SU-DHL-6 (cell line): ENCODE results near the gene SOX4.

Source experiments
- H2AFZ ChIP-seq: fragments of 200-600 bp; sonication (generic); 2 replicates; pipeline ENCODE4 v1.6.1; 2014; ENCODE audit warnings: low read depth, mild to moderate bottlenecking, moderate library complexity, mixed read lengths, antibody characterized with exemption, low read length; ENCODE audit not compliant: severe bottlenecking
- H3F3A ChIP-seq: fragments of 200-600 bp; shearing (Covaris generic); 2 replicates; pipeline ENCODE4 v1.6.0; 2016; ENCODE audit warnings: antibody characterized with exemption, mild to moderate bottlenecking; ENCODE audit not compliant: insufficient read depth
- H3K27ac ChIP-seq: fragments of 200-600 bp; sonication (generic); 2 replicates; pipeline ENCODE4 v1.5.1; 2016; ENCODE audit warnings: low read depth, mild to moderate bottlenecking, low read length, moderate library complexity, mixed read lengths
- H3K27me3 ChIP-seq: fragments of 200-600 bp; sonication (generic), shearing (Covaris generic); 2 replicates; pipeline ENCODE4 v1.6.0; 2014; ENCODE audit warnings: mild to moderate bottlenecking, low read length
- H3K36me3 ChIP-seq: fragments of 200-600 bp; sonication (generic); 2 replicates; pipeline ENCODE4 v1.6.1; 2014; ENCODE audit warnings: mild to moderate bottlenecking, low read length, mixed read lengths
- H3K4me2 ChIP-seq: fragments of 300-600, 200-600 bp; shearing (Covaris generic), sonication (generic); 2 replicates; pipeline ENCODE4 v1.6.0; 2014; ENCODE audit warnings: low read length, low read depth, mild to moderate bottlenecking; ENCODE audit not compliant: poor library complexity, severe bottlenecking
- H3K4me3 ChIP-seq: fragments of 200-600 bp; sonication (generic); 2 replicates; pipeline ENCODE4 v1.5.1; 2014; ENCODE audit warnings: antibody characterized with exemption, low read length, mild to moderate bottlenecking, mixed read lengths; ENCODE audit not compliant: insufficient read depth, poor library complexity, severe bottlenecking
- H3K79me2 ChIP-seq: fragments of 200-600 bp; sonication (generic); 2 replicates; pipeline ENCODE4 v1.6.1; 2014; ENCODE audit warnings: mild to moderate bottlenecking, low read length, moderate library complexity; ENCODE audit not compliant: insufficient read depth
- H3K9ac ChIP-seq: fragments of 200-600 bp; sonication (generic); 2 replicates; pipeline ENCODE4 v1.7.0; 2014; ENCODE audit warnings: mild to moderate bottlenecking, low read length
- H3K9me2 ChIP-seq: fragments of 200-600 bp; sonication (generic); replicated peaks from 2 replicates; pipeline ENCODE4 v1.6.1; 2014; ENCODE audit warnings: low read length; ENCODE audit not compliant: insufficient read depth
- H3K9me3 ChIP-seq: fragments of 200-600 bp; sonication (generic); 2 replicates; pipeline ENCODE4 v1.6.1; 2014; ENCODE audit warnings: low read length, mixed read lengths; ENCODE audit not compliant: insufficient read depth
- H4K20me1 ChIP-seq: fragments of 200-600 bp; sonication (generic); 2 replicates; pipeline ENCODE4 v1.6.1; 2014; ENCODE audit warnings: low read depth, mild to moderate bottlenecking, antibody characterized with exemption, low read length, moderate library complexity, mixed read lengths
- CTCF ChIP-seq: fragments of 200-600 bp; sonication (generic); IDR thresholded peaks from one replicate; pipeline ENCODE4 v1.5.1; 2017; ENCODE audit warnings: antibody characterized with exemption, mild to moderate bottlenecking, low read length, moderate library complexity; ENCODE audit not compliant: insufficient read depth, poor library complexity, severe bottlenecking
- EZH2phosphoT487 ChIP-seq: fragments of 200-600 bp; sonication (generic), shearing (Covaris generic); conservative IDR thresholded peaks from 2 replicates; pipeline ENCODE4 v1.6.1; 2018; ENCODE audit warnings: mild to moderate bottlenecking, antibody characterized with exemption, low read length, moderate library complexity, mixed read lengths

Gene SOX4

GRCh38 chr6:21613809-21614208 is 20.3 kb downstream of the SOX4 start:
- no peak overlapping the region for H3K27ac ChIP-seq
- no peak for TF ChIP-seq EZH2phosphoT487
- no peak for TF ChIP-seq CTCF
- no peaks in the 10 kb centered on the region for H4K20me1 ChIP-seq
- H3K36me3 ChIP-seq: no peaks in the 10 kb centered on the region
- H2AFZ ChIP-seq: no peak overlapping the region
- no peaks in the 10 kb centered on the region for H3K79me2 ChIP-seq
- H3K4me2 ChIP-seq: no peak overlapping the region
- no peak overlapping the region for H3K9ac ChIP-seq
- no peaks in the 10 kb centered on the region for H3K9me3 ChIP-seq
- no peak overlapping the region for H3K4me3 ChIP-seq
- H3F3A ChIP-seq: no peaks in the 10 kb centered on the region
- no peaks in the 10 kb centered on the region for H3K9me2 ChIP-seq
- H3K27me3 ChIP-seq: no peaks in the 10 kb centered on the region

- Histone ChIP-seq H3K4me2 (no peak overlapping the region), H3K27me3 (no peaks in the 10 kb centered on the region), H4K20me1 (no peaks in the 10 kb centered on the region), H3K9me3 (no peaks in the 10 kb centered on the region), H2AFZ (no peak overlapping the region), H3K36me3 (no peaks in the 10 kb centered on the region), H3K79me2 (no peaks in the 10 kb centered on the region), H3K27ac (no peak overlapping the region), H3K9me2 (no peaks in the 10 kb centered on the region), H3K9ac (no peak overlapping the region), H3K4me3 (no peak overlapping the region), H3F3A (no peaks in the 10 kb centered on the region)
- TF ChIP-seq EZH2phosphoT487: no peak
- no peak for TF ChIP-seq CTCF
Measured at GRCh38 chr6:21614226-21614625, 20.7 kb downstream of the SOX4 start.

- H3K9ac ChIP-seq: no peak overlapping the region
- H3K79me2 ChIP-seq: no peaks in the 10 kb centered on the region
- H3K4me3 ChIP-seq: no peak overlapping the region
- H3K9me3 ChIP-seq: no peaks in the 10 kb centered on the region
- H2AFZ ChIP-seq: no peak overlapping the region
- H3K4me2 ChIP-seq: no peak overlapping the region
- no peaks in the 10 kb centered on the region for H3K27me3 ChIP-seq
- H3F3A ChIP-seq: no peaks in the 10 kb centered on the region
- no peaks in the 10 kb centered on the region for H4K20me1 ChIP-seq
- H3K9me2 ChIP-seq: no peaks in the 10 kb centered on the region
- H3K27ac ChIP-seq: no peak overlapping the region
- no peak for TF ChIP-seq CTCF
- no peak for TF ChIP-seq EZH2phosphoT487
- no peaks in the 10 kb centered on the region for H3K36me3 ChIP-seq
Measured at GRCh38 chr6:21615504-21615903, 22.0 kb downstream of the SOX4 start.
